Motor neuron (in vitro differentiated cells): Measurements from ENCODE around the gene SENP8. TPM values are rescaled to one million over a fixed set of nuclear protein-coding genes. Genes with fewer than 3 reads are reported as not detected.
A peak's percentile ranks its signal among the peaks of the same experiment; 100 is the strongest.

Experiments
- ATAC-seq, 8 experiments: fragments of 200-7000 bp; cut with Tn5 transposase; replicated peaks in 6 of 8; 2 replicates each; pipeline ENCODE4 v1.8.0; 2021; ENCODE audit warnings: mild to moderate bottlenecking in 8 of 8, moderate library complexity in 8 of 8
- H3K27ac ChIP-seq, 2 donors: fragments of 250-450 bp; sonication (Bioruptor Pico); 2 replicates each; pipeline ENCODE4 v1.9.0; 2021; ENCODE audit warnings: antibody characterized with exemption in 2 of 2, mild to moderate bottlenecking in 2 of 2, moderate library complexity in 1 of 2
- H3K4me1 ChIP-seq, 2 donors: fragments of 250-450 bp; sonication (Bioruptor Pico); replicated peaks in 1 of 2; 2 replicates each; pipeline ENCODE4 v1.6.1; 2021; ENCODE audit warnings: antibody characterized with exemption in 2 of 2, mild to moderate bottlenecking in 2 of 2, moderate library complexity in 1 of 2
- H3K4me3 ChIP-seq, 5 donors: fragments of 250-450 bp; sonication (Bioruptor Pico); 2 replicates each; pipeline ENCODE4 v1.9.0; 2021; ENCODE audit warnings: antibody characterized with exemption in 5 of 5, mild to moderate bottlenecking in 5 of 5, moderate library complexity in 4 of 5
- WGBS, 10 experiments: fragments of 450-650 bp; shearing (Covaris generic); methylation state at CpG; one replicate each; pipeline ENCODE4 v1.0.0; 2022; 5-methylcytosine and 5-hydroxymethylcytosine counted together
- in situ Hi-C, 9 experiments: fragments of 400-800 bp; cut with MboI; loops; one replicate each; pipeline ENCODE4 v1.15.0; 2021; ENCODE audit warnings: low sequenced_read_pairs in 9 of 9, low pct_unique_long_range_greater_than_20kb in 2 of 9; ENCODE audit not compliant: unreplicated experiment in 9 of 9
- total RNA-seq, 8 experiments: library from RNA; unstranded; fragments of 300-600 nt; gene quantifications; 2 replicates each; pipeline versions ENCODE4 v1.2.3 to v1.2.4, GENCODE V29; 2022

SENP8 gene
- total RNA-seq, 8 experiments from 2014 or later, result 2.6 to 5.9 (median 5.0) TPM

DNA sequence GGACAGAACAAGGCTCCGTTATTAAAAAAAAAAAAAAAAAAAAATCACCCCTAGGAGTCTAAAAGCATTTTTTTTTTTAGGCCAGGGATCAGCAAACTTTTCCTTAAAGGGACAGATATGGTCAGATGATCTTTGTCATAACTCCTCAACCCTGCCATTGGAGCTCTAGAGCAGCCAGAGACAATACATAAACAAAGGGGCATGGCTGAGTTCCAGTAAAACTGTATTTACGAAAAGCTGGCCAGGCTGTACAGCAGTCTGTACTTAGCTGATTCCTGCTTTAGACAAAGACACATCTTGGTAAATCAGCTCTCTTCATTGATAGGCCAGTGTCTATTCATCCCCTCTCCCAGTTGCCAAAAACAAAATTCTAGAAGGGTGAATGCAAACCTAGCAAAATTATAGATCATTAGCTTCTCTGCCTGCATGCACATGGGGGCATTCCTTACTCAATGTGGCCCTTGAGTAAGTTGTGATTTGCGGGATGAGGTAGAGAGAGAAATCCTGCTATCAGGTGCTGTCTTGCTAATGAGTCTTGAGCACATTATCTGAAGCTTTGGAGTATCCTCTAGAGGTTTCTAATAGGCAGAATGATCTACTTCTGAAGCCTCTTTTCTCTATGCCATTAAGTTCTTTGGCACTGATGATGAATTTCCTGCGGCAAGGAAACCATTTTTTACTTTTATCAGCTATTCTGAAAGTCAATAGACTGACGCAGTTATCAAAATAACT is 35.2 kb downstream of the SENP8 start:
- Histone ChIP-seq H3K4me1 (peaks cover 0 to 6% of the 10 kb centered on the region in 2 donors), H3K4me3 (no peak overlapping the region), H3K27ac (no peak overlapping the region)
- ATAC-seq, result no peak
- in situ Hi-C loops, result loop anchor here in 4 of 9 experiments (25.0 kb wide), 5 partner anchors 316 to 691 kb away; partner anchors contain the start of gene NR2E3 (in 1 of the 4)
- 88 to 100% (median 100%) methylated on average over 1 to 5 of the region's 5 CpGs for WGBS, 10 experiments

DNA sequence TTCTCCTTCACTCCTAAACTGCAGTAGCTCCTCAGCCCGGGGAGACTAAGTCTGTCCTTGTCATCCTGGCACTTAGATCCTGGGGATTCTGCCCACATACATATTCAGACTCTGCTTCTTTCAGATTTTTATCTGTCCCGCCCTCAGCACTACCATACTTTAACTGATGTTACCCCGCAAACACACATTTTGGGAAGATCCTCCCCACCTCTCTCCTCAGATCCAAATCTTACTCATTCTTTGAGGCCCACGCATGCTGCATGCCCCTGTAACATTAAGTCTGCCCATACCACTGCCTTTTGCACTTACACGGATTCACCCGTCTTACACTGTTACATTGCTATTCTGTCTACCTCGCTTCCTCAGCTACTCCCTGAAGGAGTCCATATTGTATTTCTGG is 36.1 kb downstream of the SENP8 start:
- no peak for ATAC-seq
- Histone ChIP-seq H3K4me3 (no peak overlapping the region), H3K4me1 (peaks cover 0 to 6% of the 10 kb centered on the region in 2 donors), H3K27ac (no peak overlapping the region)
- WGBS, 10 experiments, result 77 to 100% (median 94%) methylated on average over 1 to 7 of the region's 7 CpGs; no CpG with 5 or more reads in 1 of the 10 experiments
- in situ Hi-C loops, result loop anchor here in 4 of 9 experiments (25.0 kb wide), 5 partner anchors 317 to 692 kb away; partner anchors contain the start of gene NR2E3 (in 1 of the 4)

DNA sequence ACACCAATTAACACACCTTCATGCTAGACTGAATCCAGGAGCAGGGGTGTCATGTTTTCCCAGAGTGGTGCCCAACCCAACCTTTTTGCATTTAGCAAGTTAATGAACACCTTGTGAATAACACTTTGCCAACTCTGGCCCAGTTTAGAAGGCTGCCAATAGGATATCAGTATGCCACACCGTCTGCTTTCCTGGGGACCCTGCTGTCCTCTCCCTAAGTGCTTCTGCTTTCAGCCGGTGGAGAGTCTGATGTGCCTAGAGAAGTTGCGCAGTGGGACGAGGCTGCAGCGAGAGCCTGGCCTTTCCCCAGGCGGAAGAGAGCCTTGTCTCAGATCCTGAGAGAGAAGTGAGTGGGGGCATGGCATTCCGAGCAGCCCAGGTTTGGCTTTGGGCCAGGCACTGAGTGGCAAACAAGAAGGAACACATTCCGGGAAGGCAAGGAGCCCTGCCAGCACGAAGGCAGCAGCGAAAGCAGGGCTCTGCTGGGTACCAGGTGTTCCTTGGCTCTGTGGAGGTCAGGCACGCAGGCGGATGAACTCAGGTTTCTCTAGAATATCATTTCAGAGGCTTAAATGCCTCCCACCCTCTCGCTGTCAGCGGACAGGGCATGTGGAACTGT is 36.9 kb downstream of the SENP8 start:
- Histone ChIP-seq H3K4me3 (no peak overlapping the region), H3K27ac (no peak overlapping the region), H3K4me1 (peaks cover 0 to 6% of the 10 kb centered on the region in 2 donors)
- WGBS, 10 experiments, result 0 to 80% (median 78%) methylated on average over 1 to 5 of the region's 14 CpGs; no CpG with 5 or more reads in 3 of the 10 experiments
- in situ Hi-C loops, result loop anchor here in 4 of 9 experiments (25.0 kb wide), 5 partner anchors 318 to 693 kb away; partner anchors contain the start of gene NR2E3 (in 1 of the 4)
- ATAC-seq, result peak in 5 of 8 experiments; percentile 11 to 68 (median 35)

DNA sequence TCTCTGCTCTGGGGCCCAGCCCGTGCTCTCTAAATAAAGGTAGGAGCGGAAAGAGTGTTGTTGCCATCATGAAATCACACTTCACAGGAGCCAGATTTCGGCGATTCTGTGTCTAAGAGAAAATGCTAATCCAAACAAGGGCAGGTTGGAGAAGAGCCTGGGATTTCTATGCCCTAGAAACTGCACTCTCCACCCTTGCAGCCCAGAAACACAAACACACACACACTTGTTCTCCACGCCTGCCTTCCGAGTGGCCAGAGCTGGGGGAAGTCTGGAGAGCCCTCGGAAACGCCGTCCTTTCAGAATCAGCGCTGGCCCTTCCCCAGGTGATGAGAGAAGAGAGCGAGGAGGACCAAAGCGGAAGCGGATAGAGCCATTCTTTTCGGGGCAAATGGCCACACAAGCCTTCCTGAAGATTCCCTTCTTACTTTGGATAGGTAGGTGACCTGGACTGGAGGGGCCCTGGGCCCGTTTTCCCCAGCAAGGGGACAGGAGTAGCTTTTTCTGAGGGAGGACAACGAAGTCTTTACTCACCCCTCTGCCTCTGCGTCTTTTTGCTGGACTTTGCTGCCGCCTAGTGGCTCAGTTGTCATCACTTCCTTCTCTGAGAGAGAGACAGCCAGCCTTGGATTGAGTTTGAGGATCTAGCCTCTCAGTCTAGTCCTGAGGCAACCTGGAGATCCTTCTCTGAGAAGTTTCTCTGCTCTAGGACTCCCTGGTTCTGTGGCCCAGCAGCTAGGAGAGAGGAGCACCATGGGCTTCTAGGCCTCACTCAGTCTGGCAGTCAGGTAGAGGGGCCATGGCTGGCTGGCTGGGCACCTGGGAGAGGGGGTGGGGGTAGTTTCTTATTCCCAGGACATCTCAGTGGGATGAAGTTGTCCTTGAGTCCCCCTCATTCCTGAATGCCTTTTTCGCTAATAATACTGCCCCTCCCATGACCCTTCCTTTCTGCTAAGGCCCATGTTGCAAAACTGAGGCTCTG is 37.7 kb downstream of the SENP8 start:
- Histone ChIP-seq H3K4me1 (peaks cover 0 to 6% of the 10 kb centered on the region in 2 donors), H3K4me3 (peak overlapping the region in 2 of 5 donors; percentile 9 to 20), H3K27ac (no peak overlapping the region)
- in situ Hi-C loops, result loop anchor here in 4 of 9 experiments (25.0 kb wide), 5 partner anchors 319 to 694 kb away; partner anchors contain the start of gene NR2E3 (in 1 of the 4)
- ATAC-seq, result peak; percentile 88 to 97 (median 96)
- WGBS, 10 experiments, result 0 to 51% (median 37%) methylated on average over 1 to 12 of the region's 19 CpGs

DNA sequence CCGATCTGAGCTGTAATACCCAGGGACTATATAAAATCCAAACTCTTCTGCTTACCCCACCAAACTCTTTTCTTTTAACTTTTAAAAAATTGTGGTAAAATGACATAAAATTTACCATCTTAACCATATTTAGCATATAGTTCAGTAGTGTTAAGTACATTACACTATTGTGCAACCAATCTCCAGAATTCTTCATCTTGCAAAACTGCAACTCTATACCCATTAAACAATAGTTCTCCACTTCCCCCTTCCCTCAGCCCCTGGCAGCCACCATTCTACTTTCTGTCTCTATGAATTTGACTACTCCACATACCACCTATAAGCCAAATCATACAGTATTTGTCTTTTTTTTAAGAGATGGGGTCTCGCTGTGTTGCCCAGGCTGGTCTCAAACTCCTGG is 38.7 kb downstream of the SENP8 start:
- Histone ChIP-seq H3K4me3 (no peak overlapping the region), H3K4me1 (peaks cover 0 to 6% of the 10 kb centered on the region in 2 donors), H3K27ac (no peak overlapping the region)
- ATAC-seq, result no peak
- WGBS, 10 experiments, result 43 to 100% (median 83%) methylated on average over 1 to 2 of the region's 2 CpGs
- in situ Hi-C loops, result loop anchor here in 4 of 9 experiments (25.0 kb wide), 5 partner anchors 320 to 695 kb away; partner anchors contain the start of gene NR2E3 (in 1 of the 4)

DNA sequence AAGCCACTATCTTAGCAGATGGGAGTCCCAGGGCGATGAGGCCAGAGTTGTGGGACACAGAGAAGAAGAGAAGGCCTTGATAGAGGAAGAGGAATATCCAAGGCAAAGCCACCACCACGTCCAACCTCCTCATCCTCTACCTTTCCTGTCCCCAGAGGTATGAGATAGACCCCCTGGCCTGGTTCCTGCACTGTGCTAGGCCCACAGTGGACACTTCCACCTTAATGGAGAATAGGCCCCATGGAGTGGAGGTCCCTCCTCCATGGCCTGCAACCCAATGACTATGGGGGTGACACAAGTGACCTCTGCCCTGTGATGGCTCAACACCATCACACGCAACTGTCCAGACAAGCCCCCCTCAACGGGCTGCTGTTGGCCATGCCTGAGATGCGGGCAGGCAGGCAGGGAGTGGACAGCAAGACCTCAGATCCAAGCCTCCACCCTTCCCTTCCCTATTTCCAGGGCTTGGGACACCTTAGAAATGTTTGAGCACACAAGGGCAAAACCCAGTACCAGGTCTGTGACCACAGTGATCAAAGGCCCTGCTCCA is 42.6 kb downstream of the SENP8 start:
- H3K27ac ChIP-seq, result no peak overlapping the region
- in situ Hi-C loops, result loop anchor here in 4 of 9 experiments (25.0 kb wide), 5 partner anchors 323 to 698 kb away; partner anchors contain the start of gene NR2E3 (in 1 of the 4)
- WGBS, 10 experiments, result 60 to 100% (median 79%) methylated on average over 1 to 2 of the region's 5 CpGs; no CpG with 5 or more reads in 3 of the 10 experiments
- peaks cover 0 to 1% of the 10 kb centered on the region in 2 donors for H3K4me1 ChIP-seq
- ATAC-seq, result no peak
- no peak overlapping the region for H3K4me3 ChIP-seq

DNA sequence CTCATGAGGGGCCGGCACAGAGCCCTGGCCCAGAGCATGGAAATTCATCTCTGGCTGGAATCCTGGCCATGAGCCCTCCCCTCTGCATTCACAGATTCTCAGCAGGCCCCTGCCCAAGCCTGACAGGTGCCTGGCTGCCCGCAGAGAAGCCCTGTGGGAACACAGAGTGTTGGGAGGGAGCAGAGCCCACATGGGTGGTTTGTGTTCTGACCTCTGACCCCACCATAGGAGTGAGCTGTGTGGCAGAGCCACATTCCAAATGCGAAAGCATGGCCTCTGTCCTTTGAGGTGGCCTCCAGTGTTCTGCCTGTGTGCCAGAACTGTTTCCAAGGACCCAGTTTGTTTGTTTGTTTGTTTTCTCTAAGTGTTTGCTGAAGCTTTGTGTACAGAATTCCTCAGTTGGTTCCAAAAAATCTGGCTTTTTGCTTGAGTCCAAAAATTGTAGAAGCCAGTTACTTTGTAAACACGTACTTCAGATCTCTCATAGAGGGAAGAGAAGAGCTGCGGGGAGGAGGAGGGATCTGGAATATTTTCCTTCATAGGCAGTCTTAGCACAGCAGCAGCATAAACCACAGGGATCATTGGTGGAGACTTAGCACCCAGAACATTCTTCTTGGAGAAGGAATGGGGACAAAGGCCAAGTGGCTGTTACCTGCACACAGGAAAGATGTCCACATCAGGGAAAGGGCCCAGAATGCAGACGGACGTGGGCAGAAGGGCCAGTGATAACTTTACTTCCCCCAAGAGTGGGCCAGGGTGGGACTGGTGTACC is 43.3 kb downstream of the SENP8 start:
- H3K4me3 ChIP-seq, result no peak overlapping the region
- no peak overlapping the region for H3K27ac ChIP-seq
- in situ Hi-C loops, result loop anchor here in 4 of 9 experiments (25.0 kb wide), 5 partner anchors 324 to 699 kb away; partner anchors contain the start of gene NR2E3 (in 1 of the 4)
- no peaks in the 10 kb centered on the region for H3K4me1 ChIP-seq
- WGBS, 10 experiments, result 20 to 100% (median 84%) methylated on average over 1 to 4 of the region's 7 CpGs
- no peak for ATAC-seq

DNA sequence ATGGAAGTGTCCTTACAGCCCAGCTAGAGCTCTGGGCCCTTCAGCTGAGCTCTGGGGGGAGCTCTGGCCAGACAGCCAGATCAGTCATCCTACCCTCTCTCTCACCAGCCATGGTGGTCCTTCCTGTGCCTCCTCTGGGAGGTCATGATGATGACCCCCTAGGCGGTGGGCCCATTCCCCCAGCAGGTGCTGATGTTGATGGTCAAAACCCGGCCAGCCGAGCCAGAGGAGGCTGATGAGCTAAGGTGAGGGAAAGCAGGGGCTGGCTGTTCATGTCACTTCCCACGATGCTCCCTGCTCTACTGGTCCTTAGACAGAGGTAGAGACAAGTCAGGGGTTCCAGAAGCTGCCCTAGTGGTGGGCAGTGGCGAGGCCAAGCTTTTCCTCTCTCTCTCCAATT is 44.4 kb downstream of the SENP8 start:
- in situ Hi-C loops, result loop anchor here in 4 of 9 experiments (25.0 kb wide), 5 partner anchors 325 to 700 kb away; partner anchors contain the start of gene NR2E3 (in 1 of the 4)
- H3K4me1 ChIP-seq, result no peaks in the 10 kb centered on the region
- no peak overlapping the region for H3K27ac ChIP-seq
- no peak overlapping the region for H3K4me3 ChIP-seq
- 17 to 100% (median 94%) methylated on average over 1 to 5 of the region's 5 CpGs; no CpG with 5 or more reads in 5 of the 10 experiments for WGBS, 10 experiments
- ATAC-seq, result no peak

DNA sequence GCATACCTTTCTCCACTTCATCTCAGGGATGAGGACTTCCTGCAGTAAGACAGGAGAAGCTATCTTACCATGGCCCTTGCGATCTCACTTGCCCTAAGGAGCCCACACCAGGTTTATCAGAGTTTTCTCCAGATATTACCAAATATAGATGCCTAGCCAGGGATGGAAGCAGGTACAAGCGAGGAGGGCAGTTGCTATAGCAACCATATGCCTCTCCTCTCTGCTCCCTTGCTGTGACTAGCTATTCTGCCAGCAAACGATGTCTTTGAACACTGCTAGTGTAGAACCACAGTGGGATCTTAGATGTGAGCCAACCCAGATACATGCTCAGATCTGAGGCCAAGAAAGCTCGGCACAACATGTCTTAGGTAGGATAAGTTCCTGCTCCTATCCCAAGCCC is 45.5 kb downstream of the SENP8 start:
- in situ Hi-C loops, result loop anchor here in 4 of 9 experiments (25.0 kb wide), 5 partner anchors 326 to 701 kb away; partner anchors contain the start of gene NR2E3 (in 1 of the 4)
- H3K4me3 ChIP-seq, result no peak overlapping the region

DNA sequence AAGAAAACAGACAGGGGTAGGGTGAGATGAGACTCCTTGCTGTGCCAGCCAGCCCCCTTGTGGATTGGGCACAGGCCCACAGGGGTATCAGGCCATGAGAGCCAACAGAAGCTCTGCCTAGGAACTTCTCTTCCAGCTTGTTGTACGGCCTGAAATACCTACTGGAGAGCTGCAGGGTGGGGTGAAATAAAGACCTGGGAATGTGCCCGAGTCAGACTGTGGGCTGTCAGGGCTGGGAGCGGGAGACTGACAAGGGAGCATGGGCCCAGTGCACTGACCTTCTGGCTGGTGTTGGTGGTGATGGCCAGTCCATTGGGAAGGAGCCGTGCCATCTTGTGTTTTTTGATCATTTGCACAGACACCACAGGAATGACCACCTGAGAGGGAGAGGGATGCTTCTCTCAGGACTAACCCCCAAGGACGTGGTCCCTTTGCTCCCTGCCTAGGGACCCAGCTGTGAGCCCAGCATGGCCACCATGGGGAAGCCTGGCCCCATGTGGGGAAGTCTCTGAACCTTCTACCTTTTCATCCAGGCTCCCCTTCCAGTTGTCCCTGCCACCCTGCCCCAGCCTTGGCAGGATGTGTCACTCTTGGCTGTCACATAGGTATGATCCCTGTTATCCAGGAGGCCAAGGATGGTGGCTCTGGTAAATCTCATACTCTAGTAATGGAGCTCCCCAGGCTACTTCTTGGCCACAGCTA is 48.7 kb downstream of the SENP8 start:
- ATAC-seq, result no peak
- Histone ChIP-seq H3K4me1 (no peaks in the 10 kb centered on the region), H3K4me3 (no peak overlapping the region), H3K27ac (no peak overlapping the region)
- in situ Hi-C loops, result loop anchor here in 4 of 9 experiments (25.0 kb wide), 5 partner anchors 330 to 705 kb away; partner anchors contain the start of gene NR2E3 (in 1 of the 4)
- WGBS, 10 experiments, result 40 to 93% (median 63%) methylated on average over 1 to 2 of the region's 5 CpGs; no CpG with 5 or more reads in 5 of the 10 experiments

More for the DNA sequence above, 45.5 kb downstream of the SENP8 start:
- peak in 3 of 8 experiments; percentile 19 to 47 (median 29) for ATAC-seq
- WGBS, 10 experiments, result 0 to 100% (median 40%) methylated on average over 1 to 3 of the region's 4 CpGs; no CpG with 5 or more reads in 5 of the 10 experiments
- H3K27ac ChIP-seq, result no peak overlapping the region
- no peaks in the 10 kb centered on the region for H3K4me1 ChIP-seq
